A549 (cell line): ENCODE results near the gene SNX30. TPM values are rescaled to one million over a fixed set of nuclear protein-coding genes. Genes with fewer than 3 reads are reported as not detected.

ENCODE experiments used
- ATAC-seq, 2 experiments: fragments of 200-7000 bp in 1 of 2; fragments of >200 bp in 1 of 2; cut with Nextera tagmentation in 1 of 2; cut with Tn5 transposase in 1 of 2; 3 replicates each; pipeline versions ENCODE4 v1.8.0 to v1.9.1; 2018 to 2020; ENCODE audit warnings: mild to moderate bottlenecking in 1 of 2, moderate library complexity in 1 of 2
- CTCF ChIA-PET: fragments of 300-600 bp; sonication (Branson Sonifier 250); formaldehyde crosslinking; extraction: SDS; loops from one replicate; lab custom pipeline; 2021; ENCODE audit warnings: antibody characterized with exemption, inconsistent platforms; lab: Yijun Ruan, JAX
- POLR2A ChIA-PET: fragments of 350-600 bp; formaldehyde crosslinking; extraction: SDS; loops from one replicate; lab custom pipeline; 2021; ENCODE audit warnings: antibody characterized with exemption, inconsistent platforms; lab: Yijun Ruan, JAX
- DNase-seq, 2 experiments: peaks; one replicate each; pipeline versions ENCODE4 v3.0.0 to v3.0.0-alpha.2; 2011 to 2016; ENCODE audit warnings: low read depth in 1 of 2, low spot score in 1 of 2
- FAIRE-seq: peaks from 2 replicates; lab custom pipeline; 2011; peaks lifted over from hg19 to GRCh38; lab: Jason Lieb, UNC
- H3K27ac ChIP-seq, 2 experiments: fragments of >200 bp; sonication (Bioruptor Twin); formaldehyde crosslinking; 3 replicates each; pipeline ENCODE4 v1.5.1; 2016 to 2017
- H3K4me1 ChIP-seq: fragments of >200 bp; sonication (Bioruptor Twin); formaldehyde crosslinking; 3 replicates; pipeline ENCODE4 v1.6.1; 2016
- H3K4me2 ChIP-seq: fragments of >200 bp; sonication (Bioruptor Twin); formaldehyde crosslinking; 3 replicates; pipeline ENCODE4 v1.6.1; 2016
- H3K4me3 ChIP-seq: fragments of >200 bp; sonication (Bioruptor Twin); formaldehyde crosslinking; 3 replicates; pipeline ENCODE4 v1.5.1; 2016
- H3K9me3 ChIP-seq: fragments of >200 bp; sonication (Bioruptor Twin); formaldehyde crosslinking; 3 replicates; pipeline ENCODE4 v1.6.1; 2016
- BHLHE40 ChIP-seq: IDR thresholded peaks from 2 replicates; pipeline ENCODE4 v1.6.1; 2012; ENCODE audit warnings: low read depth, low read length, inconsistent platforms
- CEBPB ChIP-seq, 2 experiments: fragments of >200 bp in 1 of 2; sonication (Bioruptor Twin) in 1 of 2; formaldehyde crosslinking in 1 of 2; IDR thresholded peaks; 2 replicates each; pipeline ENCODE4 v1.6.1; 2012 to 2016
- CHD2 ChIP-seq: fragments of 150-350 bp; IDR thresholded peaks from 2 replicates; pipeline ENCODE4 v1.6.1; 2014; ENCODE audit warnings: low read length; ENCODE audit not compliant: partially characterized antibody
- CTCF ChIP-seq: fragments of >200 bp; sonication (Bioruptor Twin); formaldehyde crosslinking; IDR thresholded peaks from 3 replicates; pipeline ENCODE4 v1.5.1; 2016
- EHMT2 ChIP-seq: fragments of 200-600 bp; sonication (generic); IDR thresholded peaks from 2 replicates; pipeline ENCODE4 v1.6.1; 2016; ENCODE audit warnings: antibody characterized with exemption, low read depth, mild to moderate bottlenecking, moderate library complexity
- ESRRA ChIP-seq: fragments of 150-350 bp; IDR thresholded peaks from 2 replicates; pipeline ENCODE4 v1.6.1; 2014; ENCODE audit warnings: mild to moderate bottlenecking, low read length, borderline replicate concordance
- HDAC2 ChIP-seq: fragments of 200-600 bp; sonication (generic); IDR thresholded peaks from 2 replicates; pipeline ENCODE4 v1.6.1; 2016
- HMGXB4 ChIP-seq: fragments of 250-450 bp; sonication (Bioruptor Pico); IDR thresholded peaks from 2 replicates; pipeline ENCODE4 v1.5.0; 2021; ENCODE audit warnings: mild to moderate bottlenecking, moderate library complexity, borderline replicate concordance
- HOXA7 ChIP-seq: fragments of 250-450 bp; sonication (Bioruptor Pico); IDR thresholded peaks from 2 replicates; pipeline ENCODE4 v1.5.0; 2020; ENCODE audit warnings: mild to moderate bottlenecking, moderate library complexity
- HOXB5 ChIP-seq: fragments of 250-450 bp; sonication (Bioruptor Pico); IDR thresholded peaks from 2 replicates; pipeline ENCODE4 v1.5.0; 2020; ENCODE audit warnings: mild to moderate bottlenecking, moderate library complexity
- JUN ChIP-seq, 2 experiments: fragments of >200 bp; sonication (Bioruptor Twin); formaldehyde crosslinking; IDR thresholded peaks; 2 replicates in 1 of 2; 3 replicates in 1 of 2; pipeline ENCODE4 v1.6.1; 2016 to 2017
- JUNB ChIP-seq: fragments of >200 bp; sonication (Bioruptor Twin); formaldehyde crosslinking; IDR thresholded peaks from 2 replicates; pipeline ENCODE4 v1.6.1; 2016
- KDM5A ChIP-seq: fragments of 200-600 bp; sonication (generic); IDR thresholded peaks from 2 replicates; pipeline ENCODE4 v1.6.1; 2016; ENCODE audit warnings: antibody characterized with exemption, mild to moderate bottlenecking
- MAX ChIP-seq: IDR thresholded peaks from 2 replicates; pipeline ENCODE4 v1.6.1; 2012
- PHF8 ChIP-seq: fragments of 200-600 bp; sonication (generic); IDR thresholded peaks from 2 replicates; pipeline ENCODE4 v1.6.1; 2016; ENCODE audit warnings: low read depth, mild to moderate bottlenecking, antibody characterized with exemption, moderate library complexity, borderline replicate concordance
- RAD21 ChIP-seq, 2 experiments: fragments of >200 bp in 1 of 2; sonication (Bioruptor Twin) in 1 of 2; formaldehyde crosslinking in 1 of 2; IDR thresholded peaks in 1 of 2; conservative IDR thresholded peaks in 1 of 2; 2 replicates in 1 of 2; 3 replicates in 1 of 2; pipeline ENCODE4 v1.6.1; 2012 to 2018; ENCODE audit warnings: inconsistent platforms in 1 of 2
- RCOR1 ChIP-seq: fragments of 150-350 bp; IDR thresholded peaks from 2 replicates; pipeline ENCODE4 v1.6.1; 2014; ENCODE audit warnings: antibody characterized with exemption, low read length, low read depth
- REST ChIP-seq: fragments of 200-600 bp; sonication (generic); IDR thresholded peaks from 2 replicates; pipeline ENCODE4 v1.6.1; 2016; ENCODE audit warnings: antibody characterized with exemption, mild to moderate bottlenecking, moderate library complexity
- SREBF2 ChIP-seq: fragments of 450-650 bp; IDR thresholded peaks from 2 replicates; pipeline ENCODE4 v1.6.1; 2014; ENCODE audit warnings: mild to moderate bottlenecking, moderate library complexity
- ZFP36 ChIP-seq: fragments of 450-650 bp; IDR thresholded peaks from 2 replicates; pipeline ENCODE4 v1.6.1; 2014; ENCODE audit warnings: borderline replicate concordance; ENCODE audit not compliant: partially characterized antibody
- ZNF302 ChIP-seq: fragments of 250-450 bp; sonication (Bioruptor Pico); IDR thresholded peaks from 2 replicates; pipeline ENCODE4 v1.9.0; 2021; ENCODE audit warnings: inconsistent platforms, mild to moderate bottlenecking, moderate library complexity
- WGBS: methylation state at CpG from one replicate; pipeline ENCODE4 v1.1.6; 2017; ENCODE audit errors: missing lambda C conversion rate; 5-methylcytosine and 5-hydroxymethylcytosine counted together
- polyA plus RNA-seq, 4 experiments: library from polyadenylated mRNA; depleted of rRNA in 3 of 4; stranded (reverse); fragments of >200 nt; fragmentation: RNase III in 1 of 4; extraction: RNeasy Plus Mini Kit Qiagen cat#74134 plus additional on column Dnase treatment in 1 of 4; gene quantifications; 2 replicates in 3 of 4; 3 replicates in 1 of 4; pipeline ENCODE4 v1.2.3, GENCODE V29; 2011 to 2017

Gene SNX30
- polyA plus RNA-seq, 2 of the 4 experiments (the other 2 are of a cell fraction): 3.1 to 3.6 TPM

GRCh38 chr9:112861155-112861554 is 110.6 kb downstream of the SNX30 start:
- CTCF ChIA-PET: interaction anchor here (0.9 to 1.4 kb wide), 3 partner anchors 9 to 42 kb away, joined by 3 to 4 read pairs (median 3); no protein-coding TSS in a partner anchor
- H3K4me3 ChIP-seq: no peak overlapping the region
- DNase-seq: no peak
- ATAC-seq: no peak
- WGBS: 80% methylated on average over 3 of the region's 3 CpGs
- no peak overlapping the region for H3K27ac ChIP-seq
- POLR2A ChIA-PET: no interaction called here
- H3K4me2 ChIP-seq: no peak overlapping the region
- no peaks in the 10 kb centered on the region for H3K4me1 ChIP-seq
- TF ChIP-seq SREBF2 (no peak), KDM5A (no peak), PHF8 (no peak)
- H3K9me3 ChIP-seq: no peaks in the 10 kb centered on the region
- FAIRE-seq: no peak

- ChIA-PET POLR2A (no interaction called here), CTCF (interaction anchor here (0.9 to 1.1 kb wide), 2 partner anchors 8 to 16 kb away, joined by 3 to 4 read pairs; no protein-coding TSS in a partner anchor)
- no peaks in the 10 kb centered on the region for H3K4me1 ChIP-seq
- H3K27ac ChIP-seq: no peak overlapping the region
- no peak overlapping the region for H3K4me3 ChIP-seq
- no peak for DNase-seq
- WGBS: 78% methylated on average over 19 of the region's 19 CpGs
- no peak overlapping the region for H3K4me2 ChIP-seq
- no peaks in the 10 kb centered on the region for H3K9me3 ChIP-seq
- ATAC-seq: no peak
- no peak for TF ChIP-seq BHLHE40
- no peak for TF ChIP-seq HDAC2
- TF ChIP-seq ZFP36: no peak
- no peak for TF ChIP-seq RCOR1
- TF ChIP-seq EHMT2: no peak
- no peak for TF ChIP-seq KDM5A
- no peak for TF ChIP-seq RAD21 (conservative IDR thresholded peaks at IDR 0.05 in 1 of 2, IDR thresholded peaks at IDR 0.05 in 1 of 2)
- no peak for TF ChIP-seq HOXA7 (CRISPR knock-in tag)
- TF ChIP-seq CTCF: no peak
- no peak for TF ChIP-seq JUNB
- TF ChIP-seq CHD2: no peak
- no peak for TF ChIP-seq REST
- no peak for TF ChIP-seq CEBPB (IDR thresholded peaks at IDR 0.05)
- TF ChIP-seq JUN (IDR thresholded peaks at IDR 0.05): no peak
- no peak for TF ChIP-seq HMGXB4 (CRISPR knock-in tag)
- no peak for TF ChIP-seq ZNF302 (CRISPR knock-in tag)
- TF ChIP-seq HOXB5 (CRISPR knock-in tag): no peak
- no peak for TF ChIP-seq ESRRA
- no peak for TF ChIP-seq PHF8
- TF ChIP-seq MAX: no peak
- FAIRE-seq: no peak
These were observed 111.3 kb downstream of the SNX30 start for GRCh38 chr9:112861638-112862555.
